Smooth muscle cell (in vitro differentiated cells): ENCODE data around the gene PLXND1. TPM values are rescaled to one million over a fixed set of nuclear protein-coding genes. Genes with fewer than 3 reads are reported as not detected.
A peak's percentile ranks its signal among the peaks of the same experiment; 100 is the strongest.

ENCODE experiments used
- DNase-seq: peaks from one replicate; lab custom pipeline; 2025; ENCODE audit not compliant: unreplicated experiment; lab: John Stamatoyannopoulos, UW
- H2AFZ ChIP-seq: fragments of 200-600 bp; sonication (generic); 2 replicates; pipeline ENCODE4 v1.6.0; 2016; ENCODE audit warnings: antibody characterized with exemption, low read depth, mild to moderate bottlenecking
- H3F3A ChIP-seq: fragments of 200-600 bp; sonication (generic); 2 replicates; pipeline ENCODE4 v1.6.0; 2017; ENCODE audit warnings: antibody characterized with exemption, low read depth
- H3K27ac ChIP-seq: fragments of 200-600 bp; sonication (generic); 2 replicates; pipeline ENCODE4 v1.5.1; 2016; ENCODE audit warnings: low read depth, mild to moderate bottlenecking
- H3K27me3 ChIP-seq: fragments of 200-600 bp; sonication (generic); 2 replicates; pipeline ENCODE4 v1.6.1; 2016; ENCODE audit warnings: low read depth, mild to moderate bottlenecking
- H3K36me3 ChIP-seq: fragments of 200-600 bp; sonication (generic); 2 replicates; pipeline ENCODE4 v1.5.1; 2016; ENCODE audit warnings: low read depth
- H3K4me1 ChIP-seq: fragments of 200-600 bp; sonication (generic); 2 replicates; pipeline ENCODE4 v1.5.1; 2016; ENCODE audit warnings: low read depth
- H3K4me2 ChIP-seq: fragments of 200-600 bp; sonication (generic); 2 replicates; pipeline ENCODE4 v1.6.0; 2016; ENCODE audit warnings: mild to moderate bottlenecking
- H3K4me3 ChIP-seq: fragments of 200-600 bp; sonication (generic); 2 replicates; pipeline ENCODE4 v1.5.1; 2016; ENCODE audit warnings: mild to moderate bottlenecking
- H3K79me2 ChIP-seq: fragments of 200-600 bp; sonication (generic); 2 replicates; pipeline ENCODE4 v1.6.0; 2016; ENCODE audit warnings: low read depth, mild to moderate bottlenecking
- H3K9ac ChIP-seq: fragments of 200-600 bp; sonication (generic); 2 replicates; pipeline ENCODE4 v1.6.0; 2016; ENCODE audit warnings: low read depth
- H3K9me3 ChIP-seq: fragments of 200-600 bp; sonication (generic); replicated peaks from 2 replicates; pipeline ENCODE4 v1.5.1; 2016; ENCODE audit warnings: low read depth
- H4K20me1 ChIP-seq: fragments of 200-600 bp; sonication (generic); 2 replicates; pipeline ENCODE4 v1.6.0; 2016; ENCODE audit warnings: low read depth
- WGBS: methylation state at CpG from one replicate; pipeline ENCODE4 v1.1.7; 2016; ENCODE audit warnings: low lambda C conversion rate; 5-methylcytosine and 5-hydroxymethylcytosine counted together
- polyA plus RNA-seq: library from polyadenylated mRNA; unstranded; fragments of >200 nt; fragmentation: Nextera tagmentation; extraction: Ambion mirVana; gene quantifications from 2 replicates; pipeline ENCODE4 v1.2.1, GENCODE V29; 2016
- total RNA-seq: library from RNA; depleted of rRNA; stranded (reverse); fragments of >200 nt; gene quantifications from 2 replicates; pipeline ENCODE4 v1.2.3, GENCODE V29; 2014
- TF ChIP-seq, protein P1 (sequence below): fragments of 200-600 bp; sonication (generic); IDR thresholded peaks from 2 replicates; pipeline ENCODE4 v1.5.1; 2017; ENCODE audit warnings: borderline replicate concordance, mild to moderate bottlenecking, antibody characterized with exemption; ENCODE audit not compliant: insufficient read depth, poor library complexity, severe bottlenecking

The PLXND1 gene
- total and polyA plus RNA-seq, 2 experiments from 2014 or later = 75.8 to 94.3 TPM

DNA sequence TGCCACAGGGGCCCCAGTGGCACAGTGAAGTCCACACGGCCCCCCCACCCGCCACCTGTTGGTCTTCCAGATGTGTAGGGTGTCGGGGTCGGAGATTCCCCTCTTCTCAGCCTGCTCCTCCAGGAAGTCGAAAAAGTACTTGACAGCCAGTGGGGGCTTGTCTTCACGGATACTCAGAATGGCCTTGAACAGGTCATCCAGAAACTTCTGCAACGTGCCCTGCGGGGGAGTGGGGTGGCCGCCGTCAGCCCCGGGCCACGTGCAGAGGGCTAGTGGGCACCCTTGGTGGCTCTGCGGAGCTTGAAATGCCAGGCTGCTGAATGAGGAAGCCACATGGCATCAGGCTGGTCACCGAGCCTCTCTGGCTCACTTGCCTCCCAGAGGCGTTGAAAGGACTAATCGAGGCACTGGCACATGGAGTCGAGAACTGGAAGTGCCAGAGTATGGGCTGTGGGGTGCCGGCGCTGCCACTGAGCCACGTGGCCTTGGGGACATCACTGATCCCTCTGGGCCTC is 46.9 kb downstream of the PLXND1 start:
- H3K4me2 ChIP-seq = no peak overlapping the region
- DNase-seq = no peak
- H2AFZ ChIP-seq = no peak overlapping the region
- H3K27me3 ChIP-seq = no peaks in the 10 kb centered on the region
- H3K4me3 ChIP-seq = no peak overlapping the region
- H4K20me1 ChIP-seq = no peaks in the 10 kb centered on the region
- TF ChIP-seq, protein P1, sequence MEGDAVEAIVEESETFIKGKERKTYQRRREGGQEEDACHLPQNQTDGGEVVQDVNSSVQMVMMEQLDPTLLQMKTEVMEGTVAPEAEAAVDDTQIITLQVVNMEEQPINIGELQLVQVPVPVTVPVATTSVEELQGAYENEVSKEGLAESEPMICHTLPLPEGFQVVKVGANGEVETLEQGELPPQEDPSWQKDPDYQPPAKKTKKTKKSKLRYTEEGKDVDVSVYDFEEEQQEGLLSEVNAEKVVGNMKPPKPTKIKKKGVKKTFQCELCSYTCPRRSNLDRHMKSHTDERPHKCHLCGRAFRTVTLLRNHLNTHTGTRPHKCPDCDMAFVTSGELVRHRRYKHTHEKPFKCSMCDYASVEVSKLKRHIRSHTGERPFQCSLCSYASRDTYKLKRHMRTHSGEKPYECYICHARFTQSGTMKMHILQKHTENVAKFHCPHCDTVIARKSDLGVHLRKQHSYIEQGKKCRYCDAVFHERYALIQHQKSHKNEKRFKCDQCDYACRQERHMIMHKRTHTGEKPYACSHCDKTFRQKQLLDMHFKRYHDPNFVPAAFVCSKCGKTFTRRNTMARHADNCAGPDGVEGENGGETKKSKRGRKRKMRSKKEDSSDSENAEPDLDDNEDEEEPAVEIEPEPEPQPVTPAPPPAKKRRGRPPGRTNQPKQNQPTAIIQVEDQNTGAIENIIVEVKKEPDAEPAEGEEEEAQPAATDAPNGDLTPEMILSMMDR = no peak
- no peak overlapping the region for H3K9ac ChIP-seq
- peaks cover 28% of the 10 kb centered on the region for H3K4me1 ChIP-seq
- H3K79me2 ChIP-seq = no peaks in the 10 kb centered on the region
- no peaks in the 10 kb centered on the region for H3K9me3 ChIP-seq
- no peaks in the 10 kb centered on the region for H3K36me3 ChIP-seq
- whole genome bisulfite sequencing = 95% methylated on average over 20 of the region's 20 CpGs
- H3K27ac ChIP-seq = peak overlapping the region; percentile 81
- H3F3A ChIP-seq = peaks cover 11% of the 10 kb centered on the region

DNA sequence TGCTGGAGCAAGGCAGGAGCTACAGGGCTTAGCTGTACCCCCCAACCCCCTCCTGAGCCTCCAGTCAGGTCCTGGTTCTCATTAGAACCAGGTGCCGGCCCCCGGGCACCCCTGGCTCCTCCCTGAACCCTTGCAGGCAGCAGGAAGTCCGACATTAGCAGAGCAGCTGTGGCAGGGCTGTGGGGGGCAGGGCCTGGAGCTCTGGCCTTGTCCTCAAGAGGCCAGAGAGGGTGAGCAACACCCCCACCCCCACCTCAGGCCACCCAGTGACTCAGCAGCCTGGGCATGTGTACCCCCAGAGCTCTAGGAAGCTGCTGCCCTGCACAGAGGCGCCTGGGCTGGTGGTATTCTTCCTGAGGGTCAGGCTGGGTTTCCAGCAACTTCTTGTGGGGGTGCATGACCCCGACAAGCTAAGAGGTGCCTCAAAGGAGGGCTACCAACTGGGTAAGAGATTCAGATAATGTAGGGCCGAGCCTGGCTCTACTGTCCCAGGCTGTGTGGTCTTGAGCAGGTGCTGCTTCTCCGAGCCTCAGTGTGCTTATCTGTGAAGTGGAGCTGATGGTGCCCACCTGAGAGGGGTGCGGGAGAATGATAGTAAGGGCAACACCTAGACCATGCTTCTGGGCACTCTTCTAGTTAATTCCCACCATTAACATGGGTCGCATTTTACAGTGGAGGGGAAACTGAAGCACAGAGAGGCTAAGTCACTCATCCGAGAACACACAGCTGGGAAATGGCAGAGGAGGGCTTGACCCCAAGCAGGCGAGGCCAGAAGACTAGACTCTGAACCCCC is 47.5 kb downstream of the PLXND1 start:
- H4K20me1 ChIP-seq = no peaks in the 10 kb centered on the region
- H3K27ac ChIP-seq = peak overlapping the region; percentile 81
- H3K4me1 ChIP-seq = peaks cover 28% of the 10 kb centered on the region
- peak overlapping the region; percentile 74 for H3K4me2 ChIP-seq
- no peaks in the 10 kb centered on the region for H3K79me2 ChIP-seq
- H3K36me3 ChIP-seq = no peaks in the 10 kb centered on the region
- no peak overlapping the region for H3K9ac ChIP-seq
- H2AFZ ChIP-seq = no peak overlapping the region
- no peak overlapping the region for H3K4me3 ChIP-seq
- TF ChIP-seq, protein P1 = no peak
- H3K9me3 ChIP-seq = no peaks in the 10 kb centered on the region
- WGBS = 67% methylated on average over 11 of the region's 11 CpGs
- H3K27me3 ChIP-seq = no peaks in the 10 kb centered on the region
- peaks cover 18% of the 10 kb centered on the region for H3F3A ChIP-seq
- peak; percentile 9 for DNase-seq

DNA sequence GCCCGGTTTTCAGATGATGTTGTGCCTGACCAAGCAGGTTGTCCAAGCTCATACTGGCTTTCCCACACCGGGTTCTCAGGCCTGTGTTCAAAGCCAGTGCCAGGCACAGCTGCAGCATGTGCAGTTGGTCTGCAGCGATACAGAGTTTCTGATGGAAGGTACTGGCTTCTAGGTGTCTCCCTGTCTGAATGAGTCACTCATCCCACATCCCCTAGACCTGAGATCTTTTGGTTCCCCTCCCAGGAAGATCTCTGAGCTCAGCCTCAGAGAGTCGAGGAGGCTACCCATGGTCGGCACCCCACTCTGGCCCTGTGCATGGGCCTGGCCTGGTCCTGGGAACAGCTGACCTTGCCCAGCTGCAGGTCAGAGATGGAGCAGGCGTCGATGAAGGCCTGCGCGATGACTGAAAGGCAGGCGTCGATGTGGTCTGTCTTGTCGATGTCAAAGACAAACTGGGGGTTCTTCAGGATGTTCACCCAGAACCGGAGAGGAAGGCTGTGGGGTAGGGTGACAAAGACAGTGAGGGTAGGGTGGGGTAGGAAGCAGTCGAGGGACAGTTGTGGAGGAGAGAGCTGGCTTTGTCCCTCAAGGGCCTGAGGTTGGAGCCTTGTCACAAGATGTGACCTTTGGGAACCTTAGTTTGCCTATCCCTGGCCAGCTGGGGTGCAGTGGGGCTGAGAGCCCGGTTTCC is 48.2 kb downstream of the PLXND1 start:
- Histone ChIP-seq H2AFZ (no peak overlapping the region), H3K4me1 (peaks cover 28% of the 10 kb centered on the region), H3K79me2 (no peaks in the 10 kb centered on the region), H3K27ac (peak overlapping the region; percentile 81), H3F3A (peaks cover 19% of the 10 kb centered on the region), H3K4me3 (no peak overlapping the region), H3K4me2 (peak overlapping the region; percentile 74), H3K36me3 (no peaks in the 10 kb centered on the region), H3K27me3 (no peaks in the 10 kb centered on the region), H3K9me3 (no peaks in the 10 kb centered on the region), H4K20me1 (no peaks in the 10 kb centered on the region), H3K9ac (no peak overlapping the region)
- 89% methylated on average over 15 of the region's 15 CpGs for WGBS
- DNase-seq = no peak
- TF ChIP-seq, protein P1 = no peak
